Measurements from ENCODE around the gene CD47.

The CD47 gene

GRCh38 chr3:108051005-108051404 is 39.8 kb downstream of the CD47 start:
- no peak for DNase-seq (ENCODE audit: low spot score)

GRCh38 chr3:108047987-108048386 is 42.8 kb downstream of the CD47 start:
- DNase-seq (ENCODE audit: low spot score), result no peak

- DNase-seq (ENCODE audit: low spot score), result no peak
Measured at GRCh38 chr3:108046247-108046646, 44.6 kb downstream of the CD47 start.

- no peak for DNase-seq (ENCODE audit: low spot score)
Measured at GRCh38 chr3:108044699-108045098, 46.1 kb downstream of the CD47 start.

DNA sequence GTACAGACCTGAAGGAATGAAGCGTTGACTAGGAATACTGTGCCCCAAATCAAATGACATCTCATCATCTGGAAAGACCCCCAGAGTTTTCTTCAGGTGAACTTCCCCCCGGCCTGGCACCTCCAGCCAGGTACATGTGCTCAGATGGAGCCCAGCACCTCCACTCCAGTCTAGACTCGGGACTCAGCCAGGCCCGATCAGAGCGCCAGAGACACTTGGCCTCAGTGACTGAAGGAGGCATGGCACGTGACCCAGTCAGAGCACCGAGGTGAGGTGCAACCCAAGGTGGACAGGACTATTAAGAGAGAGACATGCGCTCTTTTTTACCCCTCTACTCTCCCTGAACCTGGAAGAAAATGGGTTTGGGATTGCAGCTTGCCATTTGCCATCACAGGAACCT is 48.5 kb downstream of the CD47 start:
- DNase-seq (ENCODE audit: low spot score), result no peak

DNA sequence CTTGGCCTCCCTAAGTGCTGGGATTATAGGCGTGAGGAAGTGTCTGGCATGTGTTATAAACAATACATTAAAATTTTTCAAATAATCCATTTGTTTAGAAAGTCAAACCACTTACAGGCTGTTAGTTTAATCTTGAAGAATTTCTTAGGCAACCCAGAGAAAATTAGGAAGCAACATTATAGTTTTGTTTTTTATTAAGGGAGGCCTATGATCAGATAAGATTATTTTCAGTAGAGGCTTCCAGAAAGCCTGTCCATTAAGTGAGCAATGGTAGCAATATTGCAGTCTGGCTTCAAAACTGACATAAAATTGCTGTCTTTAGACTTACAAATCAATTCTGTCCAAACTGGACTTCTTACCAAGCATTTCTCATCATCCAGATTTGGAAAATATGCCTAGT is 49.6 kb downstream of the CD47 start:
- no peak for DNase-seq (ENCODE audit: low spot score)

- no peak for DNase-seq (ENCODE audit: low spot score)
Measured at GRCh38 chr3:108037770-108038169, 53.1 kb downstream of the CD47 start.

DNA sequence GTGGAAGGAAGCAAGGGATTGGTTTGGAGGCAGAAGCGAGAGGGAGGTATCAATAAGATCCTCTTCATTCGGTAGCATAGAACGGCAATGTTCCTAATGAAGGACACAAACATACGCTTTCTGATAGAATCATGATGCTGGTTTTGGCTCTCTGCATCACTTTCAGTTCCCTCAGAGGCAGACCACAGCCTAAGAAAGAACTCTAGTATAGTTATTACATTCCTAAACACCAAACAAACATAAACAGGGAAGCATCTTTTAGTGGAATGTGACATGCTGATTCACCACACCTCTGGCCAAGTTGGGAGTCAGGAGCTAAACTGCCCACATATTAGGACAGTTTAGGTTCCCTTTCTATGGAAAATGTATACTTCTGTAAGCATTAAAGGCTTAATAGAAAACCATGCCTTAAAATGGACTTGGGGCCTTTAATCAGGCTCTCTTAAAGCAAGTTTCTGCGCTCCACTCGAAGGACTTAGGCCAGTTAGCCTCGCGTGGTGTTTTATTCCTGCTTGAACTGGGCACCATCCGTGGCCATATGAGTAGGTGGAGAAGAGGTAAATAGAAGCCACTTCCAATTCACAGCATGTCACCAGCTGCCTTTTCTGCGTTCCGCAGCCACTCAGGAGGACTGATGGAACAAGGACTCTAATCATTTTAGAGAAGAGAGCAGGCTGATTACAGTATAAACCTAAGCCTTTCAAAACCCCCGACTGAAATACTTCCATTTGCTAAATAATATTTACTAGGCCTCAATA is 53.7 kb downstream of the CD47 start:
- peak; percentile 6 for DNase-seq (ENCODE audit: low spot score)

DNA sequence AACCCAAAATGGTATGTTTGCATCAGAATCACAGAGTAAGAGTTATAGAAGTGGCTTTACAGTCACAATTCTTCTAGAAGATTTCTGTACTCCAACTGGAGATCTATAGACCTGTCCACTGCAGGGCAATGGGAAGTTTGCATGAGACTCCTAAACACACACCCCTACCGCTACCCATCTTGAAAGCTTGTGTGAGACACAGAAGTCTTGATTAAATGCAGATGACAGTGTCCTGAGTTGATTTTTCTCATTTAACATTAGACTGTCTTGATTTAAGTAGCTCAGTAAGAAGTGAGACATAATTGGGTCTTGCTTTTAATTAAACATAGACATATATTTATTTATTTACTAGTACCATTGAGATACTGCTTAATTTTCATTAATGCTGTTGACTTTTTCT is 54.4 kb downstream of the CD47 start:
- no peak for DNase-seq (ENCODE audit: low spot score)

- no peak for DNase-seq (ENCODE audit: low spot score)
Measured at GRCh38 chr3:108035751-108036150, 55.1 kb downstream of the CD47 start.

DNA sequence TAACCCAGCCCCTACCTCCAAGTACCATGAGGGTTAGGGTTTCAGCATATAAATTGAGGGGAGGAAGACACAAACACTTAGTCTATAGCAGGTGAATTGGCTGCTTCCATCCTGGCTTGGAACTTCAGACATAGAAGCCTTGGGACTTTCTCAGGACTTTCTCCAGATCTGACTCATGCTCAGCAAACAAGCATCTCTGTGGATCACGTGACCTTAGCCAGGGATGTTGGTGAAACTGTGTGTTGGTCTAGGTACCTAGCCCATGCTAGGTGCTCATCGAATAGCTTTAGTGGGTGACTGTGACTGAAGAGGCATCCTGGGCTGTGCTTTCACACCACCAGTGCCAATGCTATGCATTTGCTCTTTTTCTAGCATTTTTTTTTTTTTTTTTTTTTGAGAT is 58.9 kb downstream of the CD47 start:
- no peak for DNase-seq (ENCODE audit: low spot score)

- no peak for DNase-seq (ENCODE audit: low spot score)
Measured at GRCh38 chr3:108030960-108031359, 59.9 kb downstream of the CD47 start.

- DNase-seq (ENCODE audit: low spot score), result no peak
Measured at GRCh38 chr3:108029466-108029865, 61.4 kb downstream of the CD47 start.

DNA sequence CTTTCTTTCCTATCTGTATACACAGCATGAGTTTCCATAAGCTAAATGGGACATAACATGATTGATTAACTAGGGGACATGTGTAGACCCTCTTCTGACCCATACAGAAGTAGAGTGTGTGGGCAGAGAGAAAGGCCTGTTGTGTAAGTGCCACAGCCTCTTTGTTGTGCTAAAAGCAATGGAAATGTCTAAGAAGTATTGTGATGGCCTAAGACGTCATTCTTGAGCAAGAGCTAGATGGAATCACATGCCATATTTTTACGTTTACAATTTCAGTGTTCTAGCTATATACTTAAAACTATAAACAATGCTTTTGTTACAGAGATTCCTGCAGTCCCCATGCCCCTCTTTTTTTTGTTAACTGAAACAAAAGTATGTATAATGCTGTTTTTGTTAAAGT is 61.9 kb downstream of the CD47 start:
- no peak for DNase-seq (ENCODE audit: low spot score)

DNA sequence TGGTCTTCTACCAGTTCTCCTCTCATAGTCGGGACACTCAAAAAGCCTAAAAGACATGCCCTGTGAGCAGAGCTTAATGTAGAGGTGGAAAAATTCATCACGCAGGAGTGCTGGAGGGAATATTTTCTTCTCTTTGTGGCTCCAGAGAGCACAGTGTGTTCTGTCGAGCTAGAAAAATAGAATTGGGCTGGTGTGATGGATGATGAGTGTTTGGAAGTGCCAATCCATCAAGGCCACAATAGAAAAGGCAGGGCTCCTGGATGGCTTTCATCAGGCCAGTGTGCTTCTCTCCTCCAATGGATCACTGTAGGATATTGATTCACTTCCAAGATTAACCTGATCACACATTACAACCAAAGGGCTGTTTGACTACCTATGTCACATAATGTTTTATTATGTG is 65.7 kb downstream of the CD47 start:
- no peak for DNase-seq (ENCODE audit: low spot score)

DNA sequence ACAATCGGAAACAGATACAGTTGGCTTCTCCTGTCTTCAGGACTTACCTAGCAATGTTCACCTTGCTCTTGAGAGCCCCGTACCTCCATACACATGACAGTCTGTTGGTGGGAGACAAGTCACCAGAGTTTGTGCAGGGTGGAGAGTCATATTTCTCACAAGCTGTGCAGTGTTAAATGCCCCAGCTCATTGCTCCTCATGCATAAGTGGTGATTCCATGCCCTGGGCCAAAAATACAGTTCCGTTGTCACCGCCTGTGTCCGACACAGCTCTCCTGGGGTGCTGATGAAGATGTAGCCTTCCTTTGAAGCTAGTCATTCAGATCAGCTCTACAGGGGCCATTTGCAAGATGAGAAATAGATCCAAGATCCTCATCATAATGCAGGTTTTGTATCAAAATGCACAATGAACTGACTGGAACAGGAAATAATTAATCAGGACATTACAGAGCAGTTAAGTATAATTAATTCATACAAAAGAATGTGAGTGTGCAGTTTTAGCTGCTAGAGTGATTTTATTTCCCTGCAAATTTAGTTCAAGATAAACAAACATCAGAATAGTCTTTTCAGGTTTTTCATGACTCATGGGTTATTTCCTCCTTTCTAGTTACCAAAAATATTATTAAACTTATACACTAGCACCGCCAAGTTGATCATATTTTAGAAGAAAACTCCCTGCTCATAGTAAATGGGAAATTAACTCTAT is 66.5 kb downstream of the CD47 start:
- DNase-seq (ENCODE audit: low spot score), result no peak

- no peak for DNase-seq (ENCODE audit: low spot score)
Measured at GRCh38 chr3:108022256-108023150, 68.3 kb downstream of the CD47 start.

- DNase-seq (ENCODE audit: low spot score), result no peak
Measured at GRCh38 chr3:108021533-108021932, 69.3 kb downstream of the CD47 start.

DNA sequence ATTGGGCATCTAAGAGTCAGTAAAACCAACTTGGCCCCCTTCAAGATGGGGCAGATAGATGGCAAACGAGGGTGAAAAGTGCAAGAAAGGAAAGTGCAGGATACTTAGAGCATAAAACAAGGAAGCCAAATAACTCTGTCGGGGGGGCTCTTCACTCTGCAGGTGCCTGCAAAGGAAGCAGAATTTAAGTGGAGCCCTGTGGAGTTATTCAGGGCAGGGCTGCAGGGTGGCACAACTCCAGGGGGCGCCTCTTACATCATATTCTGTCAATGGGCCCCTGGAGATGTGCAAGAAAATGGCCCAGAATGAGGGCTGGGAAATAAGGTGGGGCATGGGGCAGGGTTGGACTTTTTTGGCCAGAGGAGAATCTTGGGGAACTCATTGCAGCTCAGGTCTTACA is 69.7 kb downstream of the CD47 start:
- no peak for DNase-seq (ENCODE audit: low spot score)

DNA sequence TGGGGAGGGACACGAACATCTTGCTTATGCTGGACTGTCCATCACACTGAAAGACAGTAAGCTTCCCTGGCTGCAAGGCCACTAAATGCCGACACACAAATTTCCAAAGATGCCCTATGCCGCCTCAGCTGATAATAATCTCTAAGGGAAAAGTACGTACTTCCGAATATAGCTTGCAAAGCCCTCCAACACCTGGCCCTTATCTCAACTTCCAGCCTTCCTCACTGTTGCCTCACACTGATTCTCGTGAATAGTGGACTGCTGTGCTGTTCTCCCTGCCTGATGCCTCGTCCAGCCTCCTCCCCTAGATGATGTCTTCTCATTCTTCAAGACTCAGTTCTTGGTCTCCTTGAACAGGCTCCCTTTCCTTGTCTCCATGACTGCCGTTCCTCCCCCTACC is 72.3 kb downstream of the CD47 start:
- no peak for DNase-seq (ENCODE audit: low spot score)

DNA sequence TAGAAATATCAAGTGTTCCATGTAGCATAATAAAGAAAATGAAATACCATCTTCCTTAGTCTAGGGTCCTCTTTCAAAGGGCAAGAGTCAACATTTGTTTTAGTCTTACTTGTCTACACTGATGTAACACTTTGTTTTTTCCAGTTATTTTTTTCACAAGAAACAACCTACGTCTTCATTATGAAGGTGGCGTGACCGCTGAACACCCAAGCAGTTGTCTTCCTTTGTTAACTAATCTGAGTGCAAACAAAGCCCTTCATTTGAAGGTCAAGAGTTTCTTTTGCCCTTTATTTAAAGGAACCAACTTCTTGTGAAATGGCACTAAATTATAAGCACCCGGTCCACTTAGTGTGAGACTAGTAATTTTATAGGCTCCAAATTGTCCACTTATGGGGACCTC is 73.2 kb downstream of the CD47 start:
- DNase-seq (ENCODE audit: low spot score), result no peak

DNA sequence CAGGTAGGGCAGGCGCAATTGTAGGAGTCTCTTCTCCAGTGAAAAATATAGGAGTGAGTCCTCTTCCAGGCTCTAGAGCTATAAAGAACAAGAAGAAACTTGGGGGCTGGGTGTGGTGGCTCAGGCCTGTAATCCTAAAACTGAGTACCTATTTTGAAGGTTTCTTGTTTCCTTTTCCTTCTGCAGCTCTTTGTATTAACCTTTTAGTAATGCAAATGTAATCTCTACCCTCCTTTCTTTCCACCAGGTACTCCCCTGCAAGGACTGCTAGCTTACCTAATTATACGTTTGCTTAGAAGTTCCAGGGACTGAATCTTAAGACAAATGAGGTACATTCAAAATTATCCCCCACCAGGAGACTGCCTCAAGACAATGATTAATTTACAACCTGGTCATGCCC is 75.9 kb downstream of the CD47 start:
- DNase-seq (ENCODE audit: low spot score), result no peak
